AML-193 (cell line): ENCODE measurements around the gene MBD6.

Experiments used
- DNase-seq, 2 experiments: peaks; one replicate each; lab custom pipeline; 2025; lab: John Stamatoyannopoulos, UW

Gene MBD6

GRCh38 chr12:57529831-57530230, 7.2 kb downstream of the MBD6 start:
- DNase-seq = no peak

- DNase-seq = no peak
Observed at GRCh38 chr12:57530396-57531142, 7.9 kb downstream of the MBD6 start.

- no peak for DNase-seq
Observed at GRCh38 chr12:57531836-57532235, 9.2 kb downstream of the MBD6 start.

- no peak for DNase-seq
Observed at GRCh38 chr12:57533108-57533507, 10.5 kb downstream of the MBD6 start.

- no peak for DNase-seq
Observed at GRCh38 chr12:57534250-57534649, 11.6 kb downstream of the MBD6 start.

- no peak for DNase-seq
Observed at GRCh38 chr12:57534991-57535543, 12.4 kb downstream of the MBD6 start.

GRCh38 chr12:57535764-57536596, 13.4 kb downstream of the MBD6 start:
- DNase-seq = no peak

GRCh38 chr12:57536597-57536942, 13.9 kb downstream of the MBD6 start:
- DNase-seq = no peak

- no peak for DNase-seq
Observed at GRCh38 chr12:57539134-57539768, 16.6 kb downstream of the MBD6 start.

GRCh38 chr12:57541001-57541400, 18.4 kb downstream of the MBD6 start:
- no peak for DNase-seq

GRCh38 chr12:57541717-57542116, 19.1 kb downstream of the MBD6 start:
- DNase-seq = no peak

- DNase-seq = no peak
Observed at GRCh38 chr12:57543581-57543980, 21.0 kb downstream of the MBD6 start.

- no peak for DNase-seq
Observed at GRCh38 chr12:57545809-57546437, 23.3 kb downstream of the MBD6 start.

GRCh38 chr12:57546438-57547287, 24.0 kb downstream of the MBD6 start, which contains the start of gene DCTN2:
Gene DCTN2, minus strand, starts transcription at chr12:57547192. Its CDS starts 129 bp downstream, at chr12:57547063.
- DNase-seq = peak; percentile 98

- no peak for DNase-seq
Observed at GRCh38 chr12:57547288-57548012, 24.8 kb downstream of the MBD6 start.

- DNase-seq = no peak
Observed at GRCh38 chr12:57548013-57548315, 25.3 kb downstream of the MBD6 start.

GRCh38 chr12:57548488-57548887, 25.9 kb downstream of the MBD6 start:
- no peak for DNase-seq

- no peak for DNase-seq
Observed at GRCh38 chr12:57549203-57549908, 26.7 kb downstream of the MBD6 start.

GRCh38 chr12:57549909-57550640, 27.5 kb downstream of the MBD6 start, which contains the start of gene KIF5A:
Gene KIF5A, plus strand, starts transcription at chr12:57550044. Its CDS starts 228 bp downstream, at chr12:57550272.
- no peak for DNase-seq
